Measurements from ENCODE around the gene RTKN. TPM values are rescaled to one million over a fixed set of nuclear protein-coding genes. Genes with fewer than 3 reads are reported as not detected.

Gene RTKN
- total and polyA plus RNA-seq, 5 donors from 2014 or later = 0.34 to 0.39 (median 0.34) TPM; not detected in 2

- Mint-ChIP-seq H3K4me3 (peak overlapping the region in 2 of 4 donors; percentile 11 to 80), H3K4me1 (peaks cover 6 to 35% (median 14%) of the 10 kb centered on the region in 4 donors), H3K27ac (no peak overlapping the region), H3K9me3 (no peaks in the 10 kb centered on the region), H3K27me3 (peaks cover 20% of the 10 kb centered on the region), H3K36me3 (no peaks in the 10 kb centered on the region)
- DNase-seq (no peak), ATAC-seq (ENCODE audit: low read depth in 2 of 2) (no peak)
- Histone ChIP-seq H3K27me3 (ENCODE audit: control insufficient read depth, insufficient read depth, low read length) (no peaks in the 10 kb centered on the region), H3K27ac (ENCODE audit: insufficient read depth, low read length, poor library complexity, severe bottlenecking) (no peak overlapping the region), H3K9me3 (ENCODE audit: control insufficient read depth in 2 of 2, low read length in 2 of 2) (no peaks in the 10 kb centered on the region), H3K4me3 (ENCODE audit: low read depth, low read length) (no peak overlapping the region), H3K4me1 (ENCODE audit: control insufficient read depth, insufficient read depth, low read length, poor library complexity, severe bottlenecking) (peaks cover 19% of the 10 kb centered on the region), H3K36me3 (ENCODE audit: control insufficient read depth, insufficient read depth, low read length) (no peaks in the 10 kb centered on the region)
Measured at GRCh38 chr2:74416778-74417177, 25.0 kb downstream of the RTKN start.

- peaks cover 18% of the 10 kb centered on the region for H3K27me3 Mint-ChIP-seq
- no peaks in the 10 kb centered on the region for H3K9me3 Mint-ChIP-seq
- H3K4me1 Mint-ChIP-seq = peaks cover under 1 to 27% (median 9%) of the 10 kb centered on the region in 4 donors
- H3K4me3 ChIP-seq (ENCODE audit: low read depth, low read length) = no peak overlapping the region
- no peaks in the 10 kb centered on the region for H3K36me3 ChIP-seq (ENCODE audit: control insufficient read depth, insufficient read depth, low read length)
- ATAC-seq (ENCODE audit: low read depth in 2 of 2) (no peak), DNase-seq (no peak)
- H3K27ac Mint-ChIP-seq = peak overlapping the region in 2 of 3 donors; percentile 48 to 73
- H3K27me3 ChIP-seq (ENCODE audit: control insufficient read depth, insufficient read depth, low read length) = no peaks in the 10 kb centered on the region
- peaks cover 13% of the 10 kb centered on the region for H3K4me1 ChIP-seq (ENCODE audit: control insufficient read depth, insufficient read depth, low read length, poor library complexity, severe bottlenecking)
- peak overlapping the region in 3 of 4 donors; percentile 65 to 80 (median 68) for H3K4me3 Mint-ChIP-seq
- H3K9me3 ChIP-seq (ENCODE audit: control insufficient read depth in 2 of 2, low read length in 2 of 2) = no peaks in the 10 kb centered on the region
- no peak overlapping the region for H3K27ac ChIP-seq (ENCODE audit: insufficient read depth, low read length, poor library complexity, severe bottlenecking)
- H3K36me3 Mint-ChIP-seq = no peaks in the 10 kb centered on the region
Measured at GRCh38 chr2:74415762-74416395, 25.9 kb downstream of the RTKN start.

- H3K27ac Mint-ChIP-seq = no peak overlapping the region
- no peaks in the 10 kb centered on the region for H3K36me3 Mint-ChIP-seq
- H3K36me3 ChIP-seq (ENCODE audit: control insufficient read depth, insufficient read depth, low read length) = no peaks in the 10 kb centered on the region
- no peaks in the 10 kb centered on the region for H3K9me3 ChIP-seq (ENCODE audit: control insufficient read depth in 2 of 2, low read length in 2 of 2)
- H3K4me1 Mint-ChIP-seq = peaks cover 0 to 22% (median 6%) of the 10 kb centered on the region in 4 donors
- H3K27ac ChIP-seq (ENCODE audit: insufficient read depth, low read length, poor library complexity, severe bottlenecking) = no peak overlapping the region
- H3K9me3 Mint-ChIP-seq = no peaks in the 10 kb centered on the region
- ATAC-seq (ENCODE audit: low read depth in 2 of 2) = peak; percentile 25 to 45
- no peak overlapping the region for H3K4me3 ChIP-seq (ENCODE audit: low read depth, low read length)
- H3K27me3 Mint-ChIP-seq = peaks cover 14% of the 10 kb centered on the region
- DNase-seq = peak in 2 of 3 donors; percentile 13 to 41
- H3K4me1 ChIP-seq (ENCODE audit: control insufficient read depth, insufficient read depth, low read length, poor library complexity, severe bottlenecking) = peaks cover 12% of the 10 kb centered on the region
- H3K27me3 ChIP-seq (ENCODE audit: control insufficient read depth, insufficient read depth, low read length) = no peaks in the 10 kb centered on the region
- H3K4me3 Mint-ChIP-seq = peak overlapping the region in 3 of 4 donors; percentile 65 to 80 (median 68)
Measured at GRCh38 chr2:74414881-74415761, 26.6 kb downstream of the RTKN start.

- Histone ChIP-seq H3K27me3 (ENCODE audit: control insufficient read depth, insufficient read depth, low read length) (no peaks in the 10 kb centered on the region), H3K36me3 (ENCODE audit: control insufficient read depth, insufficient read depth, low read length) (no peaks in the 10 kb centered on the region), H3K27ac (ENCODE audit: insufficient read depth, low read length, poor library complexity, severe bottlenecking) (no peak overlapping the region), H3K4me3 (ENCODE audit: low read depth, low read length) (no peak overlapping the region), H3K4me1 (ENCODE audit: control insufficient read depth, insufficient read depth, low read length, poor library complexity, severe bottlenecking) (peaks cover 12% of the 10 kb centered on the region), H3K9me3 (ENCODE audit: control insufficient read depth in 2 of 2, low read length in 2 of 2) (no peaks in the 10 kb centered on the region)
- no peak for DNase-seq
- no peak for ATAC-seq (ENCODE audit: low read depth in 2 of 2)
- Mint-ChIP-seq H3K4me1 (peaks cover 0 to 18% (median 4%) of the 10 kb centered on the region in 4 donors), H3K27me3 (peaks cover 13% of the 10 kb centered on the region), H3K4me3 (peak overlapping the region in 1 of 4 donors; percentile 63), H3K36me3 (no peaks in the 10 kb centered on the region), H3K9me3 (no peaks in the 10 kb centered on the region), H3K27ac (peak overlapping the region in 1 of 3 donors; percentile 26)
Measured at GRCh38 chr2:74414441-74414840, 27.3 kb downstream of the RTKN start.

GRCh38 chr2:74413001-74413698 is 28.6 kb downstream of the RTKN start:
- Mint-ChIP-seq H3K27me3 (peaks cover 20% of the 10 kb centered on the region), H3K4me3 (peak overlapping the region in 2 of 4 donors; percentile 34 to 36), H3K27ac (peak overlapping the region in 2 of 3 donors; percentile 13 to 18), H3K4me1 (peaks cover 0 to 18% (median 4%) of the 10 kb centered on the region in 4 donors), H3K36me3 (no peaks in the 10 kb centered on the region), H3K9me3 (no peaks in the 10 kb centered on the region)
- no peak overlapping the region for H3K27ac ChIP-seq (ENCODE audit: insufficient read depth, low read length, poor library complexity, severe bottlenecking)
- H3K9me3 ChIP-seq (ENCODE audit: control insufficient read depth in 2 of 2, low read length in 2 of 2) = no peaks in the 10 kb centered on the region
- H3K36me3 ChIP-seq (ENCODE audit: control insufficient read depth, insufficient read depth, low read length) = no peaks in the 10 kb centered on the region
- no peak overlapping the region for H3K4me3 ChIP-seq (ENCODE audit: low read depth, low read length)
- DNase-seq = no peak
- ATAC-seq (ENCODE audit: low read depth in 2 of 2) = no peak
- peaks cover 12% of the 10 kb centered on the region for H3K4me1 ChIP-seq (ENCODE audit: control insufficient read depth, insufficient read depth, low read length, poor library complexity, severe bottlenecking)
- H3K27me3 ChIP-seq (ENCODE audit: control insufficient read depth, insufficient read depth, low read length) = peaks cover under 1% of the 10 kb centered on the region

GRCh38 chr2:74407682-74408081 is 34.1 kb downstream of the RTKN start:
- Histone ChIP-seq H3K27ac (ENCODE audit: insufficient read depth, low read length, poor library complexity, severe bottlenecking) (no peak overlapping the region), H3K4me1 (ENCODE audit: control insufficient read depth, insufficient read depth, low read length, poor library complexity, severe bottlenecking) (no peaks in the 10 kb centered on the region), H3K4me3 (ENCODE audit: low read depth, low read length) (no peak overlapping the region), H3K27me3 (ENCODE audit: control insufficient read depth, insufficient read depth, low read length) (peaks cover 13% of the 10 kb centered on the region), H3K9me3 (ENCODE audit: control insufficient read depth in 2 of 2, low read length in 2 of 2) (no peaks in the 10 kb centered on the region), H3K36me3 (ENCODE audit: control insufficient read depth, insufficient read depth, low read length) (no peaks in the 10 kb centered on the region)
- no peak for DNase-seq
- ATAC-seq (ENCODE audit: low read depth in 2 of 2) = no peak
- no peak overlapping the region for H3K4me3 Mint-ChIP-seq
- H3K4me1 Mint-ChIP-seq = peaks cover 0 to 1% (median 0%) of the 10 kb centered on the region in 4 donors
- peaks cover 17% of the 10 kb centered on the region for H3K27me3 Mint-ChIP-seq
- H3K27ac Mint-ChIP-seq = no peak overlapping the region
- no peaks in the 10 kb centered on the region for H3K36me3 Mint-ChIP-seq
- no peaks in the 10 kb centered on the region for H3K9me3 Mint-ChIP-seq

- Histone ChIP-seq H3K36me3 (ENCODE audit: control insufficient read depth, insufficient read depth, low read length) (no peaks in the 10 kb centered on the region), H3K9me3 (ENCODE audit: control insufficient read depth in 2 of 2, low read length in 2 of 2) (no peaks in the 10 kb centered on the region), H3K27ac (ENCODE audit: insufficient read depth, low read length, poor library complexity, severe bottlenecking) (no peak overlapping the region), H3K4me1 (ENCODE audit: control insufficient read depth, insufficient read depth, low read length, poor library complexity, severe bottlenecking) (no peaks in the 10 kb centered on the region), H3K4me3 (ENCODE audit: low read depth, low read length) (no peak overlapping the region), H3K27me3 (ENCODE audit: control insufficient read depth, insufficient read depth, low read length) (peaks cover 13% of the 10 kb centered on the region)
- no peaks in the 10 kb centered on the region for H3K9me3 Mint-ChIP-seq
- DNase-seq (no peak), ATAC-seq (ENCODE audit: low read depth in 2 of 2) (no peak)
- H3K4me3 Mint-ChIP-seq = no peak overlapping the region
- H3K27me3 Mint-ChIP-seq = peaks cover 23% of the 10 kb centered on the region
- H3K27ac Mint-ChIP-seq = no peak overlapping the region
- no peaks in the 10 kb centered on the region for H3K36me3 Mint-ChIP-seq
- no peaks in the 10 kb centered on the region for H3K4me1 Mint-ChIP-seq
Measured at GRCh38 chr2:74406035-74406434, 35.7 kb downstream of the RTKN start.

Measured in CD4-positive, CD25-positive, alpha-beta regulatory T cell (primary cell).